Activated CD8-positive, alpha-beta T cell treated with anti-CD3 and anti-CD28 coated beads for 36 hours (primary cell): Measurements from ENCODE around the gene CACNA1C. TPM values are rescaled to one million over a fixed set of nuclear protein-coding genes. Genes with fewer than 3 reads are reported as not detected.

Experiments used
- ATAC-seq: fragments of 200-7000 bp; cut with Tn5 transposase; one replicate; pipeline ENCODE4 v1.10.0; 2021; ENCODE audit warnings: mild to moderate bottlenecking, moderate library complexity
- CTCF ChIA-PET: fragments of 350-600 bp; sonication (Branson Sonifier 250); formaldehyde crosslinking; loops from one replicate; lab custom pipeline; 2021; ENCODE audit warnings: antibody characterized with exemption; lab: Charles Lee
- POLR2A ChIA-PET: fragments of 350-600 bp; sonication (Branson Sonifier 250); formaldehyde crosslinking; loops from one replicate; lab custom pipeline; 2021; ENCODE audit warnings: antibody characterized with exemption; lab: Charles Lee
- DNase-seq: peaks from one replicate; pipeline ENCODE4 v3.0.0-alpha.2; 2020
- H3K27ac Mint-ChIP-seq: one replicate; pipeline ENCODE4 v1.8.0; 2021; ENCODE audit warnings: mild to moderate bottlenecking, mixed read lengths
- H3K27me3 Mint-ChIP-seq: one replicate; pipeline ENCODE4 v1.8.0; 2021; ENCODE audit warnings: mixed read lengths
- H3K36me3 Mint-ChIP-seq: one replicate; pipeline ENCODE4 v1.8.0; 2021; ENCODE audit warnings: low read depth, mixed read lengths
- H3K4me1 Mint-ChIP-seq: one replicate; pipeline ENCODE4 v1.8.0; 2021; ENCODE audit warnings: low read depth, mixed read lengths
- H3K4me3 Mint-ChIP-seq: one replicate; pipeline ENCODE4 v1.8.0; 2021; ENCODE audit warnings: mild to moderate bottlenecking, moderate library complexity, mixed read lengths
- H3K9me3 Mint-ChIP-seq: one replicate; pipeline ENCODE4 v1.8.0; 2021; ENCODE audit warnings: mixed read lengths
- CTCF ChIP-seq: fragments of 200-600 bp; IDR thresholded peaks from one replicate; pipeline ENCODE4 v1.8.0; 2022; ENCODE audit warnings: antibody characterized with exemption, mild to moderate bottlenecking
- intact Hi-C: fragments of 100-400 bp; cut with micrococcal nuclease; formaldehyde crosslinking; loops from one replicate; pipeline ENCODE4 v1.10.0; 2022
- total RNA-seq, 2 experiments: library from RNA; stranded (reverse); gene quantifications; one replicate each; pipeline ENCODE4 v1.2.3, GENCODE V29; 2021

Gene CACNA1C
- total RNA-seq, 2 experiments from 2014 or later, result 0.02 to 0.05 TPM

- DNase-seq (no peak), ATAC-seq (no peak)
- Mint-ChIP-seq H3K27me3 (peaks cover 25% of the 10 kb centered on the region), H3K4me1 (peaks cover 20% of the 10 kb centered on the region), H3K36me3 (no peaks in the 10 kb centered on the region), H3K27ac (no peak overlapping the region), H3K4me3 (no peak overlapping the region), H3K9me3 (no peaks in the 10 kb centered on the region)
- intact Hi-C loops, result no loop called here
- ChIA-PET CTCF (no interaction called here), POLR2A (no interaction called here)
- TF ChIP-seq CTCF, result no peak
These were observed 590.2 kb downstream of the CACNA1C start for GRCh38 chr12:2642896-2643425.

- intact Hi-C loops, result no loop called here
- no peak for TF ChIP-seq CTCF
- ATAC-seq, result no peak
- Mint-ChIP-seq H3K4me1 (peaks cover 20% of the 10 kb centered on the region), H3K27me3 (peaks cover 26% of the 10 kb centered on the region), H3K36me3 (no peaks in the 10 kb centered on the region), H3K4me3 (no peak overlapping the region), H3K9me3 (no peaks in the 10 kb centered on the region), H3K27ac (no peak overlapping the region)
- POLR2A ChIA-PET, result no interaction called here
- no peak for DNase-seq
- CTCF ChIA-PET, result no interaction called here
These were observed 590.9 kb downstream of the CACNA1C start for GRCh38 chr12:2643576-2644135.

- DNase-seq (no peak), ATAC-seq (no peak)
- POLR2A ChIA-PET, result no interaction called here
- Mint-ChIP-seq H3K9me3 (no peaks in the 10 kb centered on the region), H3K4me3 (no peak overlapping the region), H3K36me3 (no peaks in the 10 kb centered on the region), H3K27me3 (peaks cover 27% of the 10 kb centered on the region), H3K4me1 (peaks cover 20% of the 10 kb centered on the region), H3K27ac (no peak overlapping the region)
- CTCF ChIA-PET, result interaction anchor here (1.0 to 1.7 kb wide), 2 partner anchors 13 to 38 kb away, joined by 3 to 4 read pairs; no protein-coding TSS in a partner anchor
- intact Hi-C loops, result no loop called here
- TF ChIP-seq CTCF, result no peak
These were observed 592.1 kb downstream of the CACNA1C start for GRCh38 chr12:2644683-2645405.

GRCh38 chr12:2645460-2645859, 592.7 kb downstream of the CACNA1C start:
- no peak for ATAC-seq
- POLR2A ChIA-PET, result no interaction called here
- no peak overlapping the region for H3K27ac Mint-ChIP-seq
- TF ChIP-seq CTCF, result no peak
- peaks cover 20% of the 10 kb centered on the region for H3K4me1 Mint-ChIP-seq
- CTCF ChIA-PET, result interaction anchor here (1.0 to 1.7 kb wide), 2 partner anchors 14 to 38 kb away, joined by 3 to 4 read pairs; no protein-coding TSS in a partner anchor
- H3K4me3 Mint-ChIP-seq, result no peak overlapping the region
- no peaks in the 10 kb centered on the region for H3K9me3 Mint-ChIP-seq
- peaks cover 28% of the 10 kb centered on the region for H3K27me3 Mint-ChIP-seq
- intact Hi-C loops, result no loop called here
- DNase-seq, result no peak
- H3K36me3 Mint-ChIP-seq, result no peaks in the 10 kb centered on the region

- intact Hi-C loops, result no loop called here
- POLR2A ChIA-PET, result no interaction called here
- peaks cover 15% of the 10 kb centered on the region for H3K4me1 Mint-ChIP-seq
- no peaks in the 10 kb centered on the region for H3K9me3 Mint-ChIP-seq
- CTCF ChIA-PET, result interaction anchor here (1.7 kb wide), 1 partner anchor 37 kb away, joined by 4 read pairs; no protein-coding TSS in a partner anchor
- no peak overlapping the region for H3K4me3 Mint-ChIP-seq
- peaks cover 28% of the 10 kb centered on the region for H3K27me3 Mint-ChIP-seq
- TF ChIP-seq CTCF, result no peak
- H3K27ac Mint-ChIP-seq, result no peak overlapping the region
- ATAC-seq (no peak), DNase-seq (no peak)
- no peaks in the 10 kb centered on the region for H3K36me3 Mint-ChIP-seq
These were observed 593.6 kb downstream of the CACNA1C start for GRCh38 chr12:2646341-2646740.
